NB4 (cell line): ENCODE measurements around the gene HOXB13.

Experiments used
- MYC ChIP-seq: IDR thresholded peaks from 2 replicates; pipeline ENCODE4 v1.6.1; 2011; ENCODE audit warnings: low read depth, low read length
- POLR2A ChIP-seq: IDR thresholded peaks from 2 replicates; pipeline ENCODE4 v1.6.1; 2011; ENCODE audit warnings: mild to moderate bottlenecking; ENCODE audit not compliant: insufficient read length; ENCODE audit errors: extremely low read depth
- TF ChIP-seq, protein P1 (sequence below): IDR thresholded peaks from one replicate; pipeline ENCODE4 v1.5.1; 2012; ENCODE audit warnings: low read depth, low read length
- TF ChIP-seq, protein P2 (sequence below): IDR thresholded peaks from 2 replicates; pipeline ENCODE4 v1.6.1; 2011; ENCODE audit warnings: low read depth, low read length

DNA sequence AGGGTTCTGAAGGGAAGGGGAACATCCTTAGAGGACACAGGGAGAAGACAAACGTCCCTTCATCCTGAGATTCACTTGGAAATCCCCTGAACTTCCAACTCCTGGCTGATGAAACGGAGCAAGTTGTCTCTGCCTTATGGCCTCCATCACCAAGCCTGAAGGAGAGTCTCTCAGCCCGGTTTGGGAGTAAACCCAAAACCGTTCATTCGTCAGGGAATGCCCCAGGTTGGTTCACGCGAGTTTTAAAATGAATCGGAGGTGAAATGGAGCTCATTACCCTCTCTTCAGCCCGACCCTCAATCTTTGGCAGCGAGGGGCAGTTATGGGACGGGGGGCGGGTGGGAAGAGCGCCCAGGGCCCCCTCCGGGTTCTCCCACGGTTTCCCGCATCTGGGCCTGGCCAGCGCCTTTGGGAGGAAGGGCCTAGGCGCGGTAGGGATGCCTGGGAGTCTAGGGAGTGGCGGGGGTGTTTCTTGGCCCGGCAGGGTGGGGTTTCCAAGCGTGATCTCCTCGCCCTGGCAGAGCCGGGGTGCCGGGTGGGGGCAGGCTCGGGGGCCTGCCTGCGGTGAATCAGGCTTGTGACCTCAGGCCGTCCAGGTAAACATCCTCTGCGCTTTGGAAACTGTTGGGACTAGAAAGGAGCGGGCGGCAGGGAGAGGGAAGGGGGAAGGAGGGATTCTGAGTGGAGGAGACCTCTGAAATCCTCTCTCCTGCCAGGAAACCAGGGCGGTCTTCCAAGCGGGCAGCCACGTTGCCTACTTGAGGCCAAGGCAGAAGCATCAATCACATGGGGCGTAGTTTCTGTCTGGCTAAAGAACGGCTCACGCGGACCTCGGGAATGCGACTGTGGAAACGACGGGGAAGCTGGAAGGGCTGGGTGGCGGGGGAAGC lies 24.1 kb upstream of the HOXB13 start:
- TF ChIP-seq, protein P1, sequence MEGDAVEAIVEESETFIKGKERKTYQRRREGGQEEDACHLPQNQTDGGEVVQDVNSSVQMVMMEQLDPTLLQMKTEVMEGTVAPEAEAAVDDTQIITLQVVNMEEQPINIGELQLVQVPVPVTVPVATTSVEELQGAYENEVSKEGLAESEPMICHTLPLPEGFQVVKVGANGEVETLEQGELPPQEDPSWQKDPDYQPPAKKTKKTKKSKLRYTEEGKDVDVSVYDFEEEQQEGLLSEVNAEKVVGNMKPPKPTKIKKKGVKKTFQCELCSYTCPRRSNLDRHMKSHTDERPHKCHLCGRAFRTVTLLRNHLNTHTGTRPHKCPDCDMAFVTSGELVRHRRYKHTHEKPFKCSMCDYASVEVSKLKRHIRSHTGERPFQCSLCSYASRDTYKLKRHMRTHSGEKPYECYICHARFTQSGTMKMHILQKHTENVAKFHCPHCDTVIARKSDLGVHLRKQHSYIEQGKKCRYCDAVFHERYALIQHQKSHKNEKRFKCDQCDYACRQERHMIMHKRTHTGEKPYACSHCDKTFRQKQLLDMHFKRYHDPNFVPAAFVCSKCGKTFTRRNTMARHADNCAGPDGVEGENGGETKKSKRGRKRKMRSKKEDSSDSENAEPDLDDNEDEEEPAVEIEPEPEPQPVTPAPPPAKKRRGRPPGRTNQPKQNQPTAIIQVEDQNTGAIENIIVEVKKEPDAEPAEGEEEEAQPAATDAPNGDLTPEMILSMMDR, result no peak
- TF ChIP-seq, protein P2, sequence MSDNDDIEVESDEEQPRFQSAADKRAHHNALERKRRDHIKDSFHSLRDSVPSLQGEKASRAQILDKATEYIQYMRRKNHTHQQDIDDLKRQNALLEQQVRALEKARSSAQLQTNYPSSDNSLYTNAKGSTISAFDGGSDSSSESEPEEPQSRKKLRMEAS, result no peak
- no peak for TF ChIP-seq POLR2A
- no peak for TF ChIP-seq MYC
